Mesenchymal stem cell (in vitro differentiated cells and primary cell): ENCODE data around the gene RNF11.
"Not testable (repeated sequence)": the region's sequence is repeated elsewhere in the genome, so short reads cannot be mapped to it uniquely, and the experiment has no call there.

Experiments used
- DNase-seq: peaks from one replicate; pipeline ENCODE4 v3.0.0-alpha.2; 2013
- H2AFZ ChIP-seq: one replicate; pipeline ENCODE4 v1.6.1; 2013; ENCODE audit warnings: low read depth, mild to moderate bottlenecking, control low read depth, inconsistent platforms, low read length, moderate library complexity
- H2AK5ac ChIP-seq: 2 replicates; pipeline ENCODE4 v1.6.1; 2013; ENCODE audit warnings: low read length, moderate library complexity, mild to moderate bottlenecking, inconsistent platforms; ENCODE audit not compliant: severe bottlenecking
- H2BK120ac ChIP-seq: one replicate; pipeline ENCODE4 v1.6.1; 2013; ENCODE audit warnings: low read depth, mild to moderate bottlenecking, inconsistent platforms, low read length, moderate library complexity
- H2BK12ac ChIP-seq, 2 experiments: one replicate each; pipeline ENCODE4 v1.6.1; 2013; ENCODE audit warnings: inconsistent platforms in 2 of 2, low read length in 2 of 2, mild to moderate bottlenecking in 2 of 2, moderate library complexity in 2 of 2, control low read depth in 1 of 2
- H2BK15ac ChIP-seq: one replicate; pipeline ENCODE4 v1.6.1; 2013; ENCODE audit warnings: mild to moderate bottlenecking, low read depth, inconsistent platforms; ENCODE audit not compliant: poor library complexity, severe bottlenecking
- H2BK5ac ChIP-seq: 2 replicates; pipeline ENCODE4 v1.6.1; 2013; ENCODE audit warnings: low read depth, mild to moderate bottlenecking, low read length, control low read depth, inconsistent platforms; ENCODE audit not compliant: poor library complexity, severe bottlenecking
- H3K14ac ChIP-seq, 2 experiments: one replicate each; pipeline ENCODE4 v1.6.1; 2013; ENCODE audit warnings: inconsistent platforms in 2 of 2, low read length in 2 of 2, control low read depth in 1 of 2, mild to moderate bottlenecking in 1 of 2, moderate library complexity in 1 of 2
- H3K18ac ChIP-seq, 2 experiments: one replicate each; pipeline ENCODE4 v1.6.1; 2013; ENCODE audit warnings: inconsistent platforms in 2 of 2, low read length in 2 of 2, control low read depth in 1 of 2, low read depth in 1 of 2, mild to moderate bottlenecking in 1 of 2
- H3K23ac ChIP-seq, 2 experiments: one replicate each; pipeline ENCODE4 v1.6.1; 2013; ENCODE audit warnings: inconsistent platforms in 2 of 2, low read length in 2 of 2, mild to moderate bottlenecking in 2 of 2, moderate library complexity in 2 of 2, control low read depth in 1 of 2
- H3K27ac ChIP-seq: 2 replicates; pipeline ENCODE4 v1.5.1; 2013; ENCODE audit warnings: mild to moderate bottlenecking, moderate library complexity, low read length, control low read depth, inconsistent platforms; ENCODE audit not compliant: poor library complexity, severe bottlenecking
- H3K27me3 ChIP-seq, 2 experiments: 2 replicates each; pipeline versions ENCODE4 v1.6.1 to v1.7.0; 2013; ENCODE audit warnings: low read length in 2 of 2, mild to moderate bottlenecking in 2 of 2, moderate library complexity in 2 of 2, control low read depth in 1 of 2, inconsistent platforms in 1 of 2; ENCODE audit not compliant: control insufficient read depth in 1 of 2, insufficient read depth in 1 of 2
- H3K36me3 ChIP-seq, 2 experiments: 2 replicates each; pipeline versions ENCODE4 v1.6.1 to v1.7.0; 2013; ENCODE audit warnings: low read length in 2 of 2, control low read depth in 1 of 2, inconsistent platforms in 1 of 2, low read depth in 1 of 2, mild to moderate bottlenecking in 1 of 2; ENCODE audit not compliant: insufficient read depth in 2 of 2, control insufficient read depth in 1 of 2
- H3K4ac ChIP-seq, 2 experiments: one replicate each; pipeline ENCODE4 v1.6.1; 2013; ENCODE audit warnings: inconsistent platforms in 2 of 2, low read length in 2 of 2, mild to moderate bottlenecking in 2 of 2, moderate library complexity in 2 of 2, control low read depth in 1 of 2, low read depth in 1 of 2
- H3K4me1 ChIP-seq: 2 replicates; pipeline ENCODE4 v1.6.1; 2013; ENCODE audit warnings: low read depth, low read length, control low read depth; ENCODE audit not compliant: control insufficient read depth, insufficient read depth
- H3K4me2 ChIP-seq: 2 replicates; pipeline ENCODE4 v1.6.1; 2013; ENCODE audit warnings: low read length, mild to moderate bottlenecking, inconsistent platforms; ENCODE audit not compliant: poor library complexity, severe bottlenecking
- H3K4me3 ChIP-seq, 2 experiments: 2 replicates each; pipeline versions ENCODE4 v1.5.1 to v1.7.0; 2013; ENCODE audit warnings: low read length in 2 of 2, mild to moderate bottlenecking in 2 of 2, control low read depth in 1 of 2, low read depth in 1 of 2; ENCODE audit not compliant: insufficient read depth in 1 of 2
- H3K79me1 ChIP-seq: replicated peaks from 2 replicates; pipeline ENCODE4 v1.6.1; 2013; ENCODE audit warnings: mild to moderate bottlenecking, control low read depth, low read length, inconsistent platforms; ENCODE audit not compliant: poor library complexity, severe bottlenecking
- H3K9ac ChIP-seq: 2 replicates; pipeline ENCODE4 v1.7.0; 2013; ENCODE audit warnings: mild to moderate bottlenecking, low read length, moderate library complexity
- H3K9me3 ChIP-seq: 2 replicates; pipeline ENCODE4 v1.7.0; 2013; ENCODE audit warnings: mild to moderate bottlenecking, low read length; ENCODE audit not compliant: control insufficient read depth
- H4K8ac ChIP-seq: one replicate; pipeline ENCODE4 v1.6.1; 2013; ENCODE audit warnings: inconsistent platforms, mild to moderate bottlenecking, low read length, moderate library complexity
- H4K91ac ChIP-seq: one replicate; pipeline ENCODE4 v1.6.1; 2013; ENCODE audit warnings: mild to moderate bottlenecking, low read length, inconsistent platforms
- WGBS: methylation state at CpG from one replicate; pipeline ENCODE4 v1.1.7; 2013; ENCODE audit warnings: mixed read lengths; 5-methylcytosine and 5-hydroxymethylcytosine counted together

Gene RNF11

GRCh38 chr1:51221529-51221928 lies 14.5 kb upstream of the RNF11 start:
- not testable (repeated sequence) for H3K27me3 ChIP-seq, H3K36me3 ChIP-seq, H3K79me1 ChIP-seq, H3K4me2 ChIP-seq, DNase-seq, H2AK5ac ChIP-seq, H3K27ac ChIP-seq, H3K9me3 ChIP-seq, H3K18ac ChIP-seq, H3K4me1 ChIP-seq, H3K9ac ChIP-seq, H2BK12ac ChIP-seq, H3K23ac ChIP-seq, H4K8ac ChIP-seq, H2BK5ac ChIP-seq, H3K14ac ChIP-seq, H4K91ac ChIP-seq, H3K4me3 ChIP-seq, H3K4ac ChIP-seq, H2BK120ac ChIP-seq, H2BK15ac ChIP-seq, H2AFZ ChIP-seq
- 92% methylated on average over 1 of the region's 3 CpGs for WGBS

GRCh38 chr1:51222136-51222787 lies 13.8 kb upstream of the RNF11 start:
- Histone ChIP-seq H2BK120ac (no peak overlapping the region), H3K36me3 (no peaks in the 10 kb centered on the region), H3K27me3 (no peaks in the 10 kb centered on the region), H2AFZ (no peak overlapping the region), H3K4ac (no peak overlapping the region), H2BK15ac (no peak overlapping the region), H3K18ac (no peak overlapping the region), H3K23ac (no peak overlapping the region), H3K9me3 (no peaks in the 10 kb centered on the region), H2BK12ac (no peak overlapping the region), H4K8ac (no peak overlapping the region), H3K27ac (no peak overlapping the region), H3K4me1 (no peaks in the 10 kb centered on the region), H3K4me2 (no peak overlapping the region), H3K9ac (no peak overlapping the region), H4K91ac (no peak overlapping the region), H3K4me3 (no peak overlapping the region), H2AK5ac (no peak overlapping the region), H3K14ac (no peak overlapping the region), H2BK5ac (no peak overlapping the region), H3K79me1 (no peaks in the 10 kb centered on the region)
- no peak for DNase-seq
- over 99% methylated on average over 4 of the region's 6 CpGs for WGBS

GRCh38 chr1:51222809-51223208 lies 13.3 kb upstream of the RNF11 start:
- Histone ChIP-seq H3K4me3 (no peak overlapping the region), H3K27ac (no peak overlapping the region), H3K14ac (no peak overlapping the region), H2BK120ac (no peak overlapping the region), H4K8ac (no peak overlapping the region), H3K9ac (no peak overlapping the region), H3K9me3 (no peaks in the 10 kb centered on the region), H3K4me1 (no peaks in the 10 kb centered on the region), H3K18ac (no peak overlapping the region), H2BK12ac (no peak overlapping the region), H4K91ac (no peak overlapping the region), H2AK5ac (no peak overlapping the region), H3K27me3 (no peaks in the 10 kb centered on the region), H3K36me3 (no peaks in the 10 kb centered on the region), H2BK5ac (no peak overlapping the region), H3K23ac (no peak overlapping the region), H3K4ac (no peak overlapping the region), H3K4me2 (no peak overlapping the region), H3K79me1 (no peaks in the 10 kb centered on the region), H2AFZ (no peak overlapping the region), H2BK15ac (no peak overlapping the region)
- DNase-seq, result no peak
- 100% methylated on average over 1 of the region's 3 CpGs for WGBS

GRCh38 chr1:51224255-51224654 lies 11.8 kb upstream of the RNF11 start:
- H3K4me3 ChIP-seq, result no peak overlapping the region
- H2BK120ac ChIP-seq, result no peak overlapping the region
- H3K18ac ChIP-seq, result no peak overlapping the region
- H3K14ac ChIP-seq, result no peak overlapping the region
- H3K4me2 ChIP-seq, result no peak overlapping the region
- no peak overlapping the region for H2BK15ac ChIP-seq
- no peak overlapping the region for H3K9ac ChIP-seq
- no peak overlapping the region for H3K4ac ChIP-seq
- H3K27ac ChIP-seq, result no peak overlapping the region
- H2BK12ac ChIP-seq, result no peak overlapping the region
- H3K27me3 ChIP-seq, result no peaks in the 10 kb centered on the region
- no peak overlapping the region for H2AK5ac ChIP-seq
- WGBS, result 82% methylated on average over 6 of the region's 6 CpGs
- no peaks in the 10 kb centered on the region for H3K36me3 ChIP-seq
- no peaks in the 10 kb centered on the region for H3K4me1 ChIP-seq
- no peak overlapping the region for H3K23ac ChIP-seq
- H2AFZ ChIP-seq, result no peak overlapping the region
- DNase-seq, result no peak
- no peaks in the 10 kb centered on the region for H3K79me1 ChIP-seq
- no peaks in the 10 kb centered on the region for H3K9me3 ChIP-seq
- H2BK5ac ChIP-seq, result no peak overlapping the region
- H4K91ac ChIP-seq, result no peak overlapping the region
- H4K8ac ChIP-seq, result no peak overlapping the region
